Right cardiac atrium (tissue), 5 donors: Measurements from ENCODE around the gene LIX1L. TPM values are rescaled to one million over a fixed set of nuclear protein-coding genes. Genes with fewer than 3 reads are reported as not detected.

ENCODE experiments used
- ATAC-seq, 2 donors: fragments of 200-7000 bp; cut with Tn5 transposase; one replicate each; pipeline versions ENCODE4 v1.8.0 to v1.9.1; 2020; ENCODE audit warnings: moderate library complexity in 2 of 2, mild to moderate bottlenecking in 1 of 2
- DNase-seq, 3 donors: peaks; one replicate each; pipeline ENCODE4 v3.0.0-alpha.2; 2020
- H3K27ac ChIP-seq: one replicate; pipeline ENCODE4 v1.5.1; 2013; ENCODE audit warnings: mild to moderate bottlenecking, low read length, control low read depth, moderate library complexity
- H3K27me3 ChIP-seq: one replicate; pipeline ENCODE4 v1.6.1; 2013; ENCODE audit not compliant: control insufficient read depth, insufficient read depth
- H3K4me1 ChIP-seq: one replicate; pipeline ENCODE4 v1.6.1; 2013; ENCODE audit warnings: low read length; ENCODE audit not compliant: control insufficient read depth, insufficient read depth
- H3K4me3 ChIP-seq: one replicate; pipeline ENCODE4 v1.5.1; 2013; ENCODE audit warnings: low read length, control low read depth
- H3K9me3 ChIP-seq: one replicate; pipeline ENCODE4 v1.6.1; 2013; ENCODE audit warnings: low read length; ENCODE audit not compliant: control insufficient read depth
- WGBS: extraction: QIAGEN DNeasy Blood & Tissue Kit; methylation state at CpG from one replicate; pipeline ENCODE4 v1.1.7; 2013; 5-methylcytosine and 5-hydroxymethylcytosine counted together
- intact Hi-C, 4 donors: fragments of 100-400 bp; cut with DNase I; formaldehyde crosslinking; loops; one replicate each; pipeline versions ENCODE4 v1.11.0 to v1.14.0; 2022 to 2023
- long read RNA-seq, 4 donors: library from polyadenylated mRNA; unstranded; transcript quantifications; one replicate each; pipeline ENCODE4 v2.0.0, GENCODE V29; 2020 to 2021
- polyA plus RNA-seq: library from polyadenylated mRNA; stranded (reverse); fragments of 200-250 nt; gene quantifications from one replicate; pipeline ENCODE4 v1.2.3, GENCODE V29; 2013
- total RNA-seq, 4 donors: library from RNA; stranded (reverse); fragmentation: NEBNext Ultra II Directional; extraction: Animal tissue kit (Norgen Biotek cat#: 25700); gene quantifications; one replicate each; pipeline ENCODE4 v1.2.1, GENCODE V29; 2021
- donor health status: healthy with polysubstance abuse.
- donor health status: DM: no; HTN: yes; CAD: no.
- donor health status: DM: no; HTN: no; CAD: no.
- donor health status: DM: no; HTN: yes; CAD: no; lungs with severe emphysema.
- donor health status: DM: yes; HTN: yes; CAD: no.

The LIX1L gene
- 10 to 100 TPM; 25.4 to 39.2 (median 28.4) TPM for total RNA-seq
- 11.9 TPM for polyA plus RNA-seq
- long read RNA-seq, donor 1, partial matches to known transcripts = 0 of 14 reads
- long read RNA-seq, donor 1, other reads (novel, unspliced or antisense) = 10 of 14 reads
- long read RNA-seq, donor 2, partial matches to known transcripts = 1 of 6 reads
- long read RNA-seq, donor 2, other reads (novel, unspliced or antisense) = 1 of 6 reads
- long read RNA-seq, donor 3, partial matches to known transcripts = 0 of 13 reads
- long read RNA-seq, donor 3, other reads (novel, unspliced or antisense) = 13 of 13 reads
- long read RNA-seq, donor 4, partial matches to known transcripts = 1 of 9 reads
- long read RNA-seq, donor 4, other reads (novel, unspliced or antisense) = 4 of 9 reads

DNA sequence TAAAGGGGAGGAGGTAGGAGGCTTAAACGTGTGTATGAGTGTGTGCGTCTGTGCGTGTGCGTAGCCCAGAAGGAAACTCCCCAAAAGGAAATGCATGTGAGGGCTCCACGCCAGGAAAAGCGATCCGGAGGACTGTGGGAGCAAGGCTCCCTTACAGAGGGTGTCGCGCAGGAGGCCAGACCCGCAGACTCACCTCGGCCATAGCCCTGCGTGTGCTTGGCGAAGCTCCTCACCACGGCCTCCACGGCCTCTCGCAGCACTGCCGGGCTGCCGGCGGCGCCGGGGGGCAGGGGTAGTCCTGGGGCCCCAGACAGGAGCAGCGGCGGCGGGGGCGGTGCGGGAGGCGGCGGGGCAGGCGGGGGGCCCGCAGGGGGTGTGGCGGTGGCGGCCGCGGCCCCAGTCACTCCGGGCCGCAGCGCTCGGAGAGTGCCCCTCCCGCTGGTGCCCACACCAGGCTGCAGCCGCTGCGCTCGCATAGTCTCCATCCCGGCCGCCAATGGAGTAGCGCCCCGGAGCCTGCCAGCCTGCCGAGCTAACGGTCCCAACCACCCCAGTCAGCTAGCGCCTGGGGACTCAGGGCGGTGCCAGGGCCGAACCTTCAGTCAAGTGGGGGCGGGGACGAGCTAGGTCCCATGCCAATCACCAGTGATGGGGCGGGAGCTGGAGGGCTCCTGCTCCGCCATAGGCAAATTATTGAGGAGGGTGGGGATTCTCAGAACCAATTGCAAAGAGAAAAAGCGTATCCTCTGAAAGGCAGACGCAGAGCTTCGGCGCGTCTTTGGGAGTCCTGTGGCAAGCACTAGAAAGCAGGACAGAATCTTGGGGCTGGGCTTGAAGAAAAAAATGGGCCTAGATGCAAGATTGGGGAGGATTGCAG, at the start of gene LIX1L:
Gene LIX1L, minus strand, starts transcription at position 575 of the 877 bp plus-strand sequence. Its CDS starts 90 bp downstream, at position 485.
- peak within 1 kb of the TSS; percentile 86 for H3K4me3 ChIP-seq
- no peaks in the 10 kb centered on the region for H3K9me3 ChIP-seq
- under 1% methylated on average over 60 of the region's 60 CpGs for WGBS
- peak; percentile 85 to 93 for ATAC-seq
- H3K4me1 ChIP-seq = peaks cover 4% of the 10 kb centered on the region
- peak within 1 kb of the TSS; percentile 99 for H3K27ac ChIP-seq
- peak; percentile 97 to 98 (median 98) for DNase-seq
- no peaks in the 10 kb centered on the region for H3K27me3 ChIP-seq
- intact Hi-C loops = no loop called here

DNA sequence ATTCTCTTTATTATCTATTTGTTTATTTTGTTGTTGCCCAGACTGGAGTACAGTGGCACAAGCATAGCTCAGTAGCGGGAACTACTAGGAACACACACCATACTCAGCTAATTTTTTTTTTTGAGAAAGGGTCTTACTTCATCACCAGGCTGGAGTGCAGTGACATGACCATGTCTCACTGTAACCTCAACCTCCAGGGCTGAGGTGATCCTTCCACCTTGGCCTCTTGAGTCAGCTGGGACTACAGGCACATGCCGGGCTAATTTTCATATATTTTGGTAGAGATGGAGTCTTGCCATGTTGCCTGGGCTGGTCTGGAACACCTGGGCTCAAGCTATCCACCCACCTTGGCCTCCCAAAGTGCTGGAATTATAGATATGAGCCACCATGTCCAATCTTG, 43.9 kb upstream of the LIX1L start:
- 96% methylated on average over 2 of the region's 2 CpGs for WGBS
- H3K4me3 ChIP-seq = no peak overlapping the region
- ATAC-seq (no peak), DNase-seq (no peak)
- intact Hi-C loops = no loop called here
- peak overlapping the region; percentile 2 for H3K27ac ChIP-seq
- no peaks in the 10 kb centered on the region for H3K9me3 ChIP-seq
- H3K4me1 ChIP-seq = peaks cover 14% of the 10 kb centered on the region
- H3K27me3 ChIP-seq = no peaks in the 10 kb centered on the region

- Histone ChIP-seq H3K27ac (peak overlapping the region; percentile 98), H3K9me3 (no peaks in the 10 kb centered on the region), H3K27me3 (no peaks in the 10 kb centered on the region), H3K4me1 (peaks cover 12% of the 10 kb centered on the region), H3K4me3 (peak overlapping the region; percentile 37)
- WGBS = 7% methylated on average over 5 of the region's 5 CpGs
- intact Hi-C loops = no loop called here
- DNase-seq = peak in 2 of 3 donors; percentile 39 to 81
- peak; percentile 12 to 34 for ATAC-seq
Observed at GRCh38 chr1:145999321-146000024, 41.7 kb upstream of the LIX1L start.

DNA sequence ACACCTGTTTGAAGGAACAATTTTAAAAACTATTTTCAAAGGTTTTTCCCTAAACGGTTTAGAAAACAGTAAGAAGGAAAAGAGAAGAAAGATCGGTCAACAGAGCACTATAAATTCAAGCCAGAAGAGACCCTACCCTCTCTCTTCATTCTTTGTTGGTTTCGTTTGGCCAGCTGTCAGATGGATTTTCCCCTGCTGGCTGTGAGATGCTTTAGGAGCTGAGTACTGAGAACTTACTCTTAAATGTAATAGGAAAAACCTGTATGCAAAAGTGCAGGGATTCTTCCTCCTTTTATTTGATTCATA, 39.9 kb upstream of the LIX1L start:
- Histone ChIP-seq H3K4me1 (peaks cover 12% of the 10 kb centered on the region), H3K27me3 (no peaks in the 10 kb centered on the region), H3K9me3 (no peaks in the 10 kb centered on the region), H3K27ac (peak overlapping the region; percentile 70), H3K4me3 (peak overlapping the region; percentile 88)
- ATAC-seq (no peak), DNase-seq (no peak)
- whole genome bisulfite sequencing = 4% methylated on average over 3 of the region's 3 CpGs
- intact Hi-C loops = no loop called here

DNA sequence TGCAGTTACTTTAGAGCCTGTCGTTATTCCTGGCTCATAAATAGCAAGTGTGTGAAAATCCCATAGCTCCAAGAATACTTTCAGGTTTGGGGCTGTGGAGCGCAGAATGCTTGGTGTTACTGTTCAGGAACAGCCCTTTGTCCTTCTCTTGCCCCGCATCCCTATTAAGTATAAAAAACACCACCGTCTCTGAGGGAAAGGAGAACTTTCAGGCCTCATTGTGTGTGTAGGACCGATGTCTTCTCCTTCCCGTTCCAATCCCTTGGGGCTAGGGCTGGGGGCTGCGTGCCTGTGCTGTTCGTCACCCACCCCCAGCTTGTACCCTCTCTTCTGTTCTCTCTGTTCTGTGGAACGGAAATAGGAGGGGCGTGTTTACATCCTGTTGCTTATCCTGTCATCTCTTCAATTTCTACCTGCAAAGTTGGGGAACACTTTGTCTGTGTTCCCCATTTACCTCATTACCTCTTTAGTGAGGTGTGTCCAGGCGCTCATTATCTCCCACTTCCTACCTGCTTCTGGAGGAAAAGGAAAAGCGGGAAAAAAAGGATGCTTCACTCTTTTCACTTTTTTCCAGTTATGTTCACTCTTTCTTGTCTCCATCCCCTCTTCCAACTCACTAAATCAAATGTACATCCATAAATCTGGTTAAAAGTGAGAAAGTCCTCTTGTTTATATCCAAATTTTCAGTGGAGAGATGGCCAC, 39.4 kb upstream of the LIX1L start:
- intact Hi-C loops = no loop called here
- Histone ChIP-seq H3K4me1 (peaks cover 14% of the 10 kb centered on the region), H3K4me3 (peak overlapping the region; percentile 88), H3K27me3 (no peaks in the 10 kb centered on the region), H3K9me3 (no peaks in the 10 kb centered on the region), H3K27ac (peak overlapping the region; percentile 98)
- ATAC-seq (peak; percentile 15 to 48), DNase-seq (peak in 2 of 3 donors; percentile 56 to 80)
- 8% methylated on average over 12 of the region's 12 CpGs for WGBS

DNA sequence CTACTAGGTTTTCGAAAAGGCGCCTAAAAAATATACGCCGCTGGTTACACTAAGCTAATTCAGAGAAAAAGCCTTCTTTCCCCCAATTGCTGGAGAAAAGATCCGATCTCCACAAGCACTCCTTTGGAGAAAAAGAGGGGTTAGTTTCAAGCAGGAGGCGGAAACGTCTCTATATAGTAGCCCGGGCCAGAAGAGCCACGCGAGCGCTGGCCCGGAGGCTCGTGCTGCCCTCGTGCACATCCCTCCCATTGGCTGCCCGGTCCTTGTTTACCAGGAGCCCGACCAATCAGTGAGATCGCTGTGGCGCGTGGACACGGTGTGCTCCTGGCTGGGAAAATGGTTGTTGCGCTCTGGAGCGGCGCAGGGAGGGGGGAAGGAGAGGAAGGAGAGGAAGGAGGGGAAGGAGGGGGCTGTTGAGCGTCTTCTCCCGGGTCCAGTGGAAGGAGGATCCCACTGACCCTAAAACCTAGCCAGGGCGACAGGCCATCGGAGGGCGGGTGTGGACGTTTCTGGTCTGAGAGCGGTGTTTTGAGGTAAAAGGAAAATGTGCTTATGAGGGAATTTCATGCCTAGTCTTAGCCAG, 38.7 kb upstream of the LIX1L start, which contains the start of gene TXNIP:
Gene TXNIP, minus strand, starts transcription at position 147 of the 583 bp plus-strand sequence. CDS start 313 bp downstream, outside the sequence.
- H3K9me3 ChIP-seq = no peaks in the 10 kb centered on the region
- peaks cover 14% of the 10 kb centered on the region for H3K4me1 ChIP-seq
- WGBS = 0% methylated on average over 30 of the region's 30 CpGs
- intact Hi-C loops = no loop called here
- no peaks in the 10 kb centered on the region for H3K27me3 ChIP-seq
- H3K27ac ChIP-seq = peak within 1 kb of the TSS; percentile 100
- peak within 1 kb of the TSS; percentile 100 for H3K4me3 ChIP-seq
- DNase-seq = peak; percentile 99 to 100 (median 99)
- ATAC-seq = peak; percentile 95

- DNase-seq = peak in 1 of 3 donors; percentile 22
- Histone ChIP-seq H3K9me3 (no peaks in the 10 kb centered on the region), H3K4me1 (peaks cover 14% of the 10 kb centered on the region), H3K27ac (peak overlapping the region; percentile 100), H3K4me3 (peak overlapping the region; percentile 100), H3K27me3 (no peaks in the 10 kb centered on the region)
- WGBS = under 1% methylated on average over 13 of the region's 13 CpGs
- intact Hi-C loops = no loop called here
- no peak for ATAC-seq
Observed at GRCh38 chr1:145995964-145996432, 38.2 kb upstream of the LIX1L start.

DNA sequence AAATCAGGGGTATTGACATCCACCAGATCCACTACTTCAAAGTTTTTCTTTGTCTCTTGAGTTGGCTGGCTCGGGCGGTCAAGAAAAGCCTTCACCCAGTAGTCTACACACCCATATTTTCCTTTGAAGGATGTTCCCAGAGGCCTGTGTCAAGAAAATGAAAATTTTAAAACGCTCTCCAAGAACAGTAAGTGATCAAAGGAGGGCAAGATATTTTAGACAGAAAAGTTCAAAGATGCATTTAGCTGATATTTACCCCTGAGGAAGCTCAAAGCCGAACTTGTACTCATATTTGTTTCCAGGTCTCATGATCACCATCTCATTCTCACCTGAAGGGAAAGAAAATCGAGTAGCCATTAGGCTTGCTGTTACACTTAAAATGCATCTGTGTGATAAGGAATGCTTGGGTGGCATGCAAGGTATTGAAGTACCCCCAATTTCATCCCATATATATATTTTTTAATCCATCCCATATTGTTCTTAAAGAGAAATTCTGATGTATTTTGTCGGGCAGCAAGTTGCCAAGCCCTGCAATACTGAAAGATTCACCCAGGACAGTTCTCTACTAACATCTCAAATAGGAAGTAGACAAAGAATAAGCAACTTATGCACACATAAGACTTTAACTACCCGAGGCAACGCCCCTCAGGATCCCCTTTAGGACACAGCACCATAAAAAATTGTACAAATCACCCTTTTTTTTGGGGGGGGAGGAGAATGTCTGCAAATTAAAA, 37.5 kb upstream of the LIX1L start:
- H3K9me3 ChIP-seq = no peaks in the 10 kb centered on the region
- peak overlapping the region; percentile 100 for H3K4me3 ChIP-seq
- intact Hi-C loops = no loop called here
- peaks cover 14% of the 10 kb centered on the region for H3K4me1 ChIP-seq
- no peak for DNase-seq
- under 1% methylated on average over 8 of the region's 8 CpGs for WGBS
- no peaks in the 10 kb centered on the region for H3K27me3 ChIP-seq
- H3K27ac ChIP-seq = peak overlapping the region; percentile 100
- no peak for ATAC-seq

- Histone ChIP-seq H3K27ac (peak overlapping the region; percentile 76), H3K4me3 (peak overlapping the region; percentile 100), H3K27me3 (no peaks in the 10 kb centered on the region), H3K9me3 (no peaks in the 10 kb centered on the region), H3K4me1 (peaks cover 13% of the 10 kb centered on the region)
- WGBS = 11% methylated on average over 10 of the region's 10 CpGs
- intact Hi-C loops = no loop called here
- ATAC-seq = no peak
- peak in 1 of 3 donors; percentile 32 for DNase-seq
Observed at GRCh38 chr1:145994391-145995120, 36.7 kb upstream of the LIX1L start.
